Activated T-helper 9 cell treated with anti-CD3 and anti-CD28 coated beads, Interleukin-2, amount 50 U/mL, for 16 hours (primary cell): ENCODE results near the gene CLPX.
"Not testable (repeated sequence)": the region's sequence is repeated elsewhere in the genome, so short reads cannot be mapped to it uniquely, and the experiment has no call there.

Experiments used
- DNase-seq: peaks from one replicate; pipeline ENCODE4 v3.0.0-alpha.2; 2020; ENCODE audit warnings: low read depth

The CLPX gene

GRCh38 chr15:65171428-65171827, 13.7 kb downstream of the CLPX start:
- no peak for DNase-seq

GRCh38 chr15:65165875-65166274, 19.3 kb downstream of the CLPX start:
- no peak for DNase-seq

- DNase-seq = no peak
These were observed 21.0 kb downstream of the CLPX start for GRCh38 chr15:65164139-65164538.

GRCh38 chr15:65163041-65163440, 22.1 kb downstream of the CLPX start:
- DNase-seq = no peak

GRCh38 chr15:65156692-65157091, 28.4 kb downstream of the CLPX start:
- DNase-seq = no peak

GRCh38 chr15:65154720-65155119, 30.4 kb downstream of the CLPX start:
- no peak for DNase-seq

DNA sequence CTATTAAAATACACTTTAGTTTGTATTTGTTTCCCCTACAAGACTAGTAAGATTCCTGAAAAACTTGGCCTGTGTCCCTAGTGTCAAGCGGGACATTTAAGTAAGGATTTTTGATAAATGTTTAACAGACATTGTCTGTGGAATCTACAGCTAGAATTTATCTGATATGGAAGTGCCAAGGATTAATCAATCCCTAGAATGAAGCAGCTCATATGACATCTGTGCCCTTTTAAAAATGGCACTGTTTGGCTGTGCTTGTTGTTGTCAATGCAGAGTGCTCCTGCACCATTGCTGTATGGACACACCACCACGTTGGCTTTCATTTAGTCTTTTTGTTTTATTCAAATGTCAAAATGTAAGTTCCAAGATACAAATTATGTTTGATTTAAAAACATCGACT, 37.2 kb downstream of the CLPX start:
- DNase-seq = no peak

DNA sequence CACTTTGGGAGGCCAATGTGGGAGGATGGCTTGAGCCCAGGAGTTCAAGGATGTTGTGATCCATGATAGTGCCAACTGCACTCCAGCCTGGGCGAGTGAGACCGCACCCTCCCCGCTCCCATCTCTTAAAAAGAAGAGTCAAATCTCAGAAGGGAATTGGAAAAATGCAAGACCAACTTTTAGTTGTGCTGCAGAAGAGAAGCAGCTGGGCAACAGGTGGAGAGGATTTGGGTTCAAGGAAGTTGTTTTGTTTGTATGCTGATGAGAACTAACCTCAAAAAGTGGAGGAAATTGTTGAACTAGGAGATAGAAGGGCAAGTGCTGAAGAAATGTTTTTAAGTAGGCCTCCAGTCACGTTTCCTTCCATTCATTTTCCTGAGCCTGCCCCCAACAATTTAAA, 38.7 kb downstream of the CLPX start:
- DNase-seq = no peak

- DNase-seq = not testable (repeated sequence)
These were observed 46.5 kb downstream of the CLPX start for GRCh38 chr15:65138631-65139030.

DNA sequence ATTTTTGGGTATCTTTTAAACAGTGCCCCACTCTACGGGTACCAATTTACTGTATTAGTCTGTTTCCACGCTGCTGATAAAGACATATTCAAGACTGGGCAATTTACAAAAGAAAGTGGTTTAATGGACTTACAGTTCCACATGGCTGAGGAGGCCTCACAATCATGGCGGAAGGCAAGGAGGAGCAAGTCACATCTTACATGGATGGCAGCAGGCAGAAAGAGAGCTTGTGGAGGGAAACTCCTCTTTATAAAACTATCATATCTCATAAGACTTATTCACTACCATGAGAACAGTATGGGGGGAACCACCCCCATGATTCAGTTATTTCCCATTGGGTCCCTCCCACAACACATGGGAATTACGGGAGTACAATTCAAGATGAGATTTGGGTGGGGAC, 47.2 kb downstream of the CLPX start:
- not testable (repeated sequence) for DNase-seq

GRCh38 chr15:65137089-65137488, 48.1 kb downstream of the CLPX start:
- DNase-seq = not testable (repeated sequence)

DNA sequence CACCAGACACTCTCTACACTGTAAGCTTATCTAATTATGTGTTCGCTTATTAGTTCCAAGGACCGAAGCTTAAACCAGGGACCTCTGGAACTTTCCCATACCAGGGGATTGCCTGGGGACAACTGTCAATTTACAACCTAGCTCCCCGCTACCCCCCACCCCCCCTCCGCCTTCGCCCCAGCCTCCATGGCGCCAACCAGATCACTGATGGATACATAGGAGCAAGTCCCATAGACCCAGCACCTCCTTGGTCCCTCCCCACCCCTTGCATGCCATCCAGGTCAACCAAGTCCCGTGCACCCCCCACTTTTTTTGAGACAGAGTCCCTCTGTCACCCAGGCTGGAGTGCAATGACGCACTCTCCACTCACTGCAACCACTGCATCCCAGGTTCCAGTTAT, 50.6 kb downstream of the CLPX start:
- no peak for DNase-seq

GRCh38 chr15:65133548-65134200, 51.5 kb downstream of the CLPX start, which contains the start of gene PDCD7:
TSS of gene PDCD7 (minus strand) at chr15:65133808. CDS start at chr15:65133781, 27 bp downstream.
- peak; percentile 72 for DNase-seq

GRCh38 chr15:65132878-65133547, 52.1 kb downstream of the CLPX start:
- DNase-seq = peak; percentile 1

DNA sequence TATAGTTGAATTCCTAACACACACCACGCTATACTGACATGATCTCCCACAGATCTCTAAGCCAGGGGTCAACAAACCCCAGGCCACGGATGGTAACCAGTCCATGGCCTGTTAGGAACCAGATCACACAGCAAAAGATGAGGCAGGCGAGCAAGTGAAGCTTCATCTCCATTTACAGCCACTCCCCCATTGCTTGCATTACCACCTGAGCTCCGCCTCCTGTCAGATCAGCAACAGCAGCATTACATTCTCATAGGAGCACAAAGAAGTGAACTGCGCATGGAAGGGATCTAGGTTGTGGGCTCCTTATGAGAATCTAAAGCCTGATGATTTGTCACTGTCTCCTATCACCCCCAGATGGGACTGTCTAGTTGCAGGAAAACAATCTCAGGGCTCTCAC, 54.2 kb downstream of the CLPX start:
- no peak for DNase-seq

GRCh38 chr15:65115542-65115941, 69.6 kb downstream of the CLPX start:
- no peak for DNase-seq

GRCh38 chr15:65115086-65115485, 70.1 kb downstream of the CLPX start, which contains the start of gene UBAP1L:
TSS of gene UBAP1L (minus strand) at chr15:65115200. CDS start at chr15:65106215, 8,985 bp downstream.
- no peak for DNase-seq

- DNase-seq = no peak
These were observed 74.4 kb downstream of the CLPX start for GRCh38 chr15:65110676-65111292.

- no peak for DNase-seq
These were observed 79.0 kb downstream of the CLPX start for GRCh38 chr15:65106011-65106590.

GRCh38 chr15:65105038-65105437, 80.1 kb downstream of the CLPX start:
- no peak for DNase-seq

- no peak for DNase-seq
These were observed 82.2 kb downstream of the CLPX start for GRCh38 chr15:65102912-65103311.

- no peak for DNase-seq
These were observed 83.0 kb downstream of the CLPX start for GRCh38 chr15:65101891-65102708.
